Right cardiac atrium (tissue), 5 donors: ENCODE measurements around the gene OR1J2. TPM values are rescaled to one million over a fixed set of nuclear protein-coding genes. Genes with fewer than 3 reads are reported as not detected.
A peak's percentile ranks its signal among the peaks of the same experiment; 100 is the strongest.

ENCODE experiments used
- ATAC-seq, 2 donors: fragments of 200-7000 bp; cut with Tn5 transposase; one replicate each; pipeline versions ENCODE4 v1.8.0 to v1.9.1; 2020; ENCODE audit warnings: moderate library complexity in 2 of 2, mild to moderate bottlenecking in 1 of 2
- DNase-seq, 3 donors: peaks; one replicate each; pipeline ENCODE4 v3.0.0-alpha.2; 2020
- H3K27ac ChIP-seq: one replicate; pipeline ENCODE4 v1.5.1; 2013; ENCODE audit warnings: mild to moderate bottlenecking, low read length, control low read depth, moderate library complexity
- H3K27me3 ChIP-seq: one replicate; pipeline ENCODE4 v1.6.1; 2013; ENCODE audit not compliant: control insufficient read depth, insufficient read depth
- H3K4me1 ChIP-seq: one replicate; pipeline ENCODE4 v1.6.1; 2013; ENCODE audit warnings: low read length; ENCODE audit not compliant: control insufficient read depth, insufficient read depth
- H3K4me3 ChIP-seq: one replicate; pipeline ENCODE4 v1.5.1; 2013; ENCODE audit warnings: low read length, control low read depth
- H3K9me3 ChIP-seq: one replicate; pipeline ENCODE4 v1.6.1; 2013; ENCODE audit warnings: low read length; ENCODE audit not compliant: control insufficient read depth
- WGBS: extraction: QIAGEN DNeasy Blood & Tissue Kit; methylation state at CpG from one replicate; pipeline ENCODE4 v1.1.7; 2013; 5-methylcytosine and 5-hydroxymethylcytosine counted together
- intact Hi-C, 4 donors: fragments of 100-400 bp; cut with DNase I; formaldehyde crosslinking; loops; one replicate each; pipeline versions ENCODE4 v1.11.0 to v1.14.0; 2022 to 2023
- long read RNA-seq, 4 donors: library from polyadenylated mRNA; unstranded; transcript quantifications; one replicate each; pipeline ENCODE4 v2.0.0, GENCODE V29; 2020 to 2021
- polyA plus RNA-seq: library from polyadenylated mRNA; stranded (reverse); fragments of 200-250 nt; gene quantifications from one replicate; pipeline ENCODE4 v1.2.3, GENCODE V29; 2013
- total RNA-seq, 4 donors: library from RNA; stranded (reverse); fragmentation: NEBNext Ultra II Directional; extraction: Animal tissue kit (Norgen Biotek cat#: 25700); gene quantifications; one replicate each; pipeline ENCODE4 v1.2.1, GENCODE V29; 2021
- donor health status: healthy with polysubstance abuse.
- donor health status: DM: no; HTN: yes; CAD: no.
- donor health status: DM: no; HTN: no; CAD: no.
- donor health status: DM: no; HTN: yes; CAD: no; lungs with severe emphysema.
- donor health status: DM: yes; HTN: yes; CAD: no.

Gene OR1J2
- total RNA-seq (not detected), polyA plus RNA-seq (not detected)
- long read RNA-seq, donor 1: 0 reads
- long read RNA-seq, donor 2: 0 reads
- long read RNA-seq, donor 3: 0 reads
- long read RNA-seq, donor 4: 0 reads

- Histone ChIP-seq H3K4me3 (no peak within 1 kb of the TSS), H3K4me1 (no peaks in the 10 kb centered on the region), H3K9me3 (no peaks in the 10 kb centered on the region), H3K27ac (no peak within 1 kb of the TSS), H3K27me3 (no peaks in the 10 kb centered on the region)
- 79% methylated on average over 6 of the region's 6 CpGs for WGBS
- DNase-seq (no peak), ATAC-seq (no peak)
- intact Hi-C loops: no loop called here
Measured at GRCh38 chr9:122510502-122510901, at the start of gene OR1J2. TSS of gene OR1J2 (plus strand) at chr9:122510802. CDS start at chr9:122510802, 0 bp downstream.

GRCh38 chr9:122463828-122464632, 46.6 kb upstream of the OR1J2 start:
- WGBS: 86% methylated on average over 10 of the region's 10 CpGs
- Histone ChIP-seq H3K27me3 (no peaks in the 10 kb centered on the region), H3K27ac (no peak overlapping the region), H3K9me3 (no peaks in the 10 kb centered on the region), H3K4me3 (no peak overlapping the region), H3K4me1 (no peaks in the 10 kb centered on the region)
- intact Hi-C loops: loop anchor here in 3 of 4 donors (2.0 to 10.0 kb wide), 2 partner anchors 341 to 347 kb away; partner anchors contain the start of gene OR1K1 (in 2 of the 3)
- no peak for ATAC-seq
- peak in 1 of 3 donors; percentile 52 for DNase-seq

GRCh38 chr9:122464633-122465567, 45.7 kb upstream of the OR1J2 start:
- Histone ChIP-seq H3K27me3 (no peaks in the 10 kb centered on the region), H3K4me1 (no peaks in the 10 kb centered on the region), H3K4me3 (peak overlapping the region; percentile 44), H3K27ac (no peak overlapping the region), H3K9me3 (no peaks in the 10 kb centered on the region)
- intact Hi-C loops: loop anchor here (2.0 to 10.0 kb wide), 3 partner anchors 340 to 347 kb away; partner anchors contain the start of gene OR1K1 (in 2 of the 4)
- peak; percentile 91 to 94 for ATAC-seq
- DNase-seq: peak; percentile 52 to 79 (median 73)
- 13% methylated on average over 10 of the region's 10 CpGs for WGBS

GRCh38 chr9:122466456-122466855, 44.1 kb upstream of the OR1J2 start:
- DNase-seq: no peak
- ATAC-seq: no peak
- no peaks in the 10 kb centered on the region for H3K27me3 ChIP-seq
- no peak overlapping the region for H3K4me3 ChIP-seq
- intact Hi-C loops: loop anchor here in 3 of 4 donors (5.0 to 10.0 kb wide), 2 partner anchors 338 to 346 kb away; partner anchors contain the start of gene OR1K1 (in 2 of the 3)
- H3K4me1 ChIP-seq: no peaks in the 10 kb centered on the region
- 65% methylated on average over 3 of the region's 3 CpGs for WGBS
- no peak overlapping the region for H3K27ac ChIP-seq
- H3K9me3 ChIP-seq: no peaks in the 10 kb centered on the region

GRCh38 chr9:122468735-122469134, 41.9 kb upstream of the OR1J2 start:
- Histone ChIP-seq H3K27ac (no peak overlapping the region), H3K9me3 (no peaks in the 10 kb centered on the region), H3K27me3 (no peaks in the 10 kb centered on the region), H3K4me1 (no peaks in the 10 kb centered on the region), H3K4me3 (no peak overlapping the region)
- intact Hi-C loops: loop anchor here in 3 of 4 donors (5.0 to 10.0 kb wide), 2 partner anchors 336 to 344 kb away; partner anchors contain the start of gene OR1K1 (in 2 of the 3)
- 53% methylated on average over 4 of the region's 4 CpGs for WGBS
- DNase-seq (no peak), ATAC-seq (no peak)

- Histone ChIP-seq H3K27ac (no peak overlapping the region), H3K9me3 (no peaks in the 10 kb centered on the region), H3K4me3 (no peak overlapping the region), H3K27me3 (no peaks in the 10 kb centered on the region), H3K4me1 (no peaks in the 10 kb centered on the region)
- no peak for DNase-seq
- intact Hi-C loops: no loop called here
- WGBS: 42% methylated on average over 3 of the region's 3 CpGs
- ATAC-seq: no peak
Measured at GRCh38 chr9:122474561-122474960, 36.0 kb upstream of the OR1J2 start.

- H3K9me3 ChIP-seq: no peaks in the 10 kb centered on the region
- ATAC-seq (no peak), DNase-seq (no peak)
- intact Hi-C loops: no loop called here
- H3K27me3 ChIP-seq: no peaks in the 10 kb centered on the region
- 37% methylated on average over 2 of the region's 2 CpGs for WGBS
- H3K4me1 ChIP-seq: no peaks in the 10 kb centered on the region
- no peak overlapping the region for H3K4me3 ChIP-seq
- H3K27ac ChIP-seq: no peak overlapping the region
Measured at GRCh38 chr9:122475717-122476116, 34.9 kb upstream of the OR1J2 start.

GRCh38 chr9:122477346-122477745, 33.3 kb upstream of the OR1J2 start:
- H3K4me3 ChIP-seq: no peak overlapping the region
- intact Hi-C loops: no loop called here
- no peaks in the 10 kb centered on the region for H3K9me3 ChIP-seq
- H3K4me1 ChIP-seq: no peaks in the 10 kb centered on the region
- no peak overlapping the region for H3K27ac ChIP-seq
- DNase-seq: no peak
- H3K27me3 ChIP-seq: no peaks in the 10 kb centered on the region
- no peak for ATAC-seq
- 85% methylated on average over 3 of the region's 3 CpGs for WGBS

GRCh38 chr9:122477826-122478225, 32.8 kb upstream of the OR1J2 start, which contains the start of gene OR1J1:
TSS of gene OR1J1 (minus strand) at chr9:122477926. CDS start at chr9:122477926, 0 bp downstream.
- WGBS: 86% methylated on average over 6 of the region's 6 CpGs
- Histone ChIP-seq H3K9me3 (no peaks in the 10 kb centered on the region), H3K27me3 (no peaks in the 10 kb centered on the region), H3K4me3 (no peak within 1 kb of the TSS), H3K27ac (no peak within 1 kb of the TSS), H3K4me1 (no peaks in the 10 kb centered on the region)
- intact Hi-C loops: no loop called here
- ATAC-seq (no peak), DNase-seq (no peak)

- ATAC-seq (no peak), DNase-seq (no peak)
- no peaks in the 10 kb centered on the region for H3K4me1 ChIP-seq
- no peak overlapping the region for H3K27ac ChIP-seq
- 78% methylated on average over 5 of the region's 5 CpGs for WGBS
- H3K27me3 ChIP-seq: no peaks in the 10 kb centered on the region
- intact Hi-C loops: no loop called here
- no peaks in the 10 kb centered on the region for H3K9me3 ChIP-seq
- H3K4me3 ChIP-seq: no peak overlapping the region
Measured at GRCh38 chr9:122479062-122479461, 31.5 kb upstream of the OR1J2 start.
